ENCODE data around the gene DNASE1.

Gene DNASE1

GRCh38 chr16:3673676-3674377 lies 19.3 kb downstream of the DNASE1 start:
- DNase-seq (ENCODE audit: low read depth, low spot score), result no peak
- no peak overlapping the region for H3K4me3 ChIP-seq (ENCODE audit: low read depth, low read length)
- in situ Hi-C loops (cut with HindIII; ENCODE audit: low sequenced_read_pairs), result no loop called here
- TF ChIP-seq CTCF (IDR thresholded peaks at IDR 0.05; ENCODE audit: low read depth, low read length), result no peak

GRCh38 chr16:3674513-3675295 lies 20.2 kb downstream of the DNASE1 start:
- in situ Hi-C loops (cut with HindIII; ENCODE audit: low sequenced_read_pairs), result no loop called here
- DNase-seq (ENCODE audit: low read depth, low spot score), result no peak

GRCh38 chr16:3675601-3676130 lies 21.2 kb downstream of the DNASE1 start:
- in situ Hi-C loops (cut with HindIII; ENCODE audit: low sequenced_read_pairs), result no loop called here
- TF ChIP-seq CTCF (IDR thresholded peaks at IDR 0.05; ENCODE audit: low read depth, low read length), result no peak
- H3K4me3 ChIP-seq (ENCODE audit: low read depth, low read length), result no peak overlapping the region
- DNase-seq (ENCODE audit: low read depth, low spot score), result no peak

More at GRCh38 chr16:3674513-3675295, 20.2 kb downstream of the DNASE1 start:
- TF ChIP-seq CTCF (IDR thresholded peaks at IDR 0.05; ENCODE audit: low read depth, low read length), result no peak
- H3K4me3 ChIP-seq (ENCODE audit: low read depth, low read length), result no peak overlapping the region

- H3K4me3 ChIP-seq (ENCODE audit: low read depth, low read length), result no peak overlapping the region
- DNase-seq (ENCODE audit: low read depth, low spot score), result no peak
- no peak for TF ChIP-seq CTCF (IDR thresholded peaks at IDR 0.05; ENCODE audit: low read depth, low read length)
- in situ Hi-C loops (cut with HindIII; ENCODE audit: low sequenced_read_pairs), result no loop called here
Observed at GRCh38 chr16:3677994-3678393, 23.5 kb downstream of the DNASE1 start.

- no peak for DNase-seq (ENCODE audit: low read depth, low spot score)
- H3K4me3 ChIP-seq (ENCODE audit: low read depth, low read length), result no peak overlapping the region
- no peak for TF ChIP-seq CTCF (IDR thresholded peaks at IDR 0.05; ENCODE audit: low read depth, low read length)
- in situ Hi-C loops (cut with HindIII; ENCODE audit: low sequenced_read_pairs), result no loop called here
Observed at GRCh38 chr16:3681206-3681605, 26.7 kb downstream of the DNASE1 start.

GRCh38 chr16:3687021-3687420 lies 32.5 kb downstream of the DNASE1 start:
- no peak for TF ChIP-seq CTCF (IDR thresholded peaks at IDR 0.05; ENCODE audit: low read depth, low read length)
- no peak for DNase-seq (ENCODE audit: low read depth, low spot score)
- H3K4me3 ChIP-seq (ENCODE audit: low read depth, low read length), result no peak overlapping the region
- in situ Hi-C loops (cut with HindIII; ENCODE audit: low sequenced_read_pairs), result no loop called here

Measured in astrocyte of the spinal cord (primary cell).